HUES48 (cell line): ENCODE measurements around the gene PHACTR1.

Experiments used
- H3K27ac ChIP-seq: one replicate; pipeline ENCODE4 v1.7.0; 2013; ENCODE audit warnings: low read depth, low read length, inconsistent platforms
- H3K27me3 ChIP-seq: 2 replicates; pipeline ENCODE4 v1.6.1; 2013; ENCODE audit warnings: mild to moderate bottlenecking, low read length; ENCODE audit not compliant: control insufficient read depth, insufficient read depth
- H3K36me3 ChIP-seq: 2 replicates; pipeline ENCODE4 v1.6.1; 2013; ENCODE audit warnings: low read length; ENCODE audit not compliant: control insufficient read depth, insufficient read depth
- H3K4me1 ChIP-seq: 2 replicates; pipeline ENCODE4 v1.6.1; 2013; ENCODE audit warnings: mild to moderate bottlenecking, low read length; ENCODE audit not compliant: control insufficient read depth, insufficient read depth
- H3K4me3 ChIP-seq: 2 replicates; pipeline ENCODE4 v1.5.1; 2013; ENCODE audit warnings: mild to moderate bottlenecking, low read depth, low read length
- H3K9ac ChIP-seq: 2 replicates; pipeline ENCODE4 v1.6.1; 2013; ENCODE audit warnings: mild to moderate bottlenecking, low read depth, low read length, moderate library complexity
- H3K9me3 ChIP-seq: 2 replicates; pipeline ENCODE4 v1.6.1; 2013; ENCODE audit warnings: low read length; ENCODE audit not compliant: control insufficient read depth, insufficient read depth

PHACTR1 gene

DNA sequence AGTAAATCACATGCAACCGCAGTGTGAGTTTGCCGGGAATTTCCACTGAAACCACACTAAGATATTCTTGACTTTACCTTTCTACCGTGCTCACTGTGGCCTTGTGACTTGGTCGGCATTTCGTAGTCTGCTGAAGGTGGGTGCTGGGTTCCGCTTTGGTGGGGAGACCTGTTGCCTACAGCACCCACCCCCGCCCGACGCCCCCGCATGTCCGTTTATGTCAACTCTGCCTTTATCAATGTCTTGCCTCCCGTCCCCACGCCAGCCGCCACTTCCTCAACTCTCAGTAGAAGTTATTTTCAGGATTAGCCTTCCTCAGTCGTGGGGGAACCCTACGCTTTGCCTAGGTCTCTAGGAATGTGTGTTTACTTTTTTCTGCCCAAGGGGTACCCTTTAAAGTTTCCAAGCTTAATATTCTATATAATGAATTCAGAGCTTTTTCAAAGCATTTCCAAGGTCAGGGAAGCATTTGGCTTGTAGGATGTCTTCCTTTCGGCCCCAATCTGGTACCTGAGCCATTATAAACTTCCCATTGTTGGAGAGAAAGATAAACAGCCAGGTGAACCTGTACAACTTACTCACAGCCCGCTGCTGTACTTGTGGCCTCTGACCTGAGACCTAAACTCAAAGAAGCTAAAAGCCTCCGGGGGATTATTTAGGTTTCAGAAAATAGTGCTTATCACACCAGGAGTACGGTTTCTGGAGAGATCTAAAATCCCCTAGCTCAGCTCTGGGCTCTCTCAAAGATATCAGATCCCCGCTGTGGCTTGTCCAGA, 557.6 kb downstream of the PHACTR1 start:
- H3K27ac ChIP-seq = no peak overlapping the region
- no peaks in the 10 kb centered on the region for H3K36me3 ChIP-seq
- H3K9me3 ChIP-seq = no peaks in the 10 kb centered on the region
- H3K4me1 ChIP-seq = peaks cover 5% of the 10 kb centered on the region
- no peak overlapping the region for H3K9ac ChIP-seq
- no peak overlapping the region for H3K4me3 ChIP-seq
- H3K27me3 ChIP-seq = no peaks in the 10 kb centered on the region

DNA sequence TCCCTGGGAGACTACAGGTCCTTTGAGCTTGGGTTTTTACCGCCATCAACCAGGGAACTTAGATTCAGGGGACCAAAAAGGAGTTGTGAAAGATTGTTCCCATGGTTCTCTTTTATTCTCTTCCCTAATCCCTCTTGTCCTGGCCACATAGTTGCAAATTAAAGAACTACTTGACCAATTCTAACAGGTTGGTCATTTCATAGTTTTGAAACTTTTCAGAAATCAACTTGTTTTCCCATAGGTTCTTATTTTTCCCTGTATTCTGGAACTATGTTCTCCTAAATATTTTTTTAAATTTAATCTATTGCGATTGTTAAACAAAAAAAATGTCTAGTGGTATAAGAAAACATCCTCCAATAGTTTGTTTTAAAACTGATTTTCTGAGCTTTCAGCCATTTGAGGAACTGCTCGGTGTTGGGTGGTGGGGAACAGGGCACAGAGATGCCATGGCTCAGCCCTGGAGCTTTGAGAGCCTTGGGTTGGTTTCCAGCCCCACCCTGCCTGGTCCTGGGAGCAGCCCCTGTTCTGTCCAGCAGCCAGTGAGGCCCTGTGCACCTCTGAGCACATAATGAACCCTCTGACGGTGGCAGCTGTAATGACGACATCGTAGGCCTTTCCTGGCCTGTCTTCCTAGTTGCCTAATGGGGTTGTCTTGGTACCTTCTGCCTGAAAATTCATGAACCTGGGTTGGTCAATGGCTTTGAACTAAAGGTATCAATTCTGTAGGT, 558.3 kb downstream of the PHACTR1 start:
- Histone ChIP-seq H3K27ac (no peak overlapping the region), H3K4me3 (no peak overlapping the region), H3K36me3 (no peaks in the 10 kb centered on the region), H3K4me1 (peaks cover 3% of the 10 kb centered on the region; the same call in 1 of the 2 replicates), H3K9ac (no peak overlapping the region), H3K9me3 (no peaks in the 10 kb centered on the region), H3K27me3 (no peaks in the 10 kb centered on the region)

DNA sequence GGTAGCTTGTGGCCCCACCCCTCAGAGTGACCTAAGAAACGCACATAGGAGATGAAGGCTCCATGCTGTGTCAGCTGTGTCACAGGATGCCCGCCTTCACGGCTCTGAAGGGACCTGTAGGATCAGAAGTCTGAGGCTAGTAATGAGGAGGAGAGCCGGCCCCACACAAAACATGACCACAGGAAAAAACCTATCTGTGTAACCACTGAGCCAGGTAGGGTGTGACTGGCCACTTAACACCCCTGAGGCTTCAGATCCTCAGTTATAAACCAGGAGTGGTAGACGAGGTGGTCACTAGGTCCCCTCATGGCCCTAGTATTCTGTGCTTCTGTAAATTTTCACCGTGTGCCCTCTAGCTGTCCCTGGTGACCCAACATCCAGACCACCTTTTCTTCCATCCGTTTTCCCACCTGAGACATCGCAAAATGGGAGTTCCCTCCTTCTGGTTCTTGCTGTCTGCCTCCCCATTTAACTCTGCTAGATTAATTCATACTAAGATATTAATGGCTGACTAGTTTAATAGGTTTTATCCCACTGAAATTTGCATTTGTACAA, 558.9 kb downstream of the PHACTR1 start:
- no peak overlapping the region for H3K9ac ChIP-seq
- H3K9me3 ChIP-seq = no peaks in the 10 kb centered on the region
- no peak overlapping the region for H3K27ac ChIP-seq
- no peaks in the 10 kb centered on the region for H3K27me3 ChIP-seq
- no peaks in the 10 kb centered on the region for H3K36me3 ChIP-seq
- peaks cover 3% of the 10 kb centered on the region; the same call in 1 of the 2 replicates for H3K4me1 ChIP-seq
- no peak overlapping the region for H3K4me3 ChIP-seq

DNA sequence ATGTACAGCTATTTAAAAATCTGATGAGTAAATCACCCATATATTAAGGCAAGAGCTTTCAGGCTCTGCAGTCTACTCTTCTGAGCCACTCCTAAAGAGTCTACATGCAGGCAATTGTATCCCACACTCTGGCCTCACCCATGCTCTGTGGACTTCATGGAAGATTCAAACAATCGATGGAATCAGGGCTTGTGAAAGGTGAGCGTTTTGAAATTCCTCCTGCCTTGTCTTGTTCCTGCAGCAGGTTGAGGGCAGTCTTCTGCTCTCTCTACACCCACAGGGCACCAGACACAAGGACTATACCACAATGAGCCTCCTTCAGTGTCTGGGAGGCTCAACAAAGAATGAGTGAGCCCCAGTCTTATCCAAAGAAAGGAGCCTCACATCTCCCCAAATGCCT, 560.7 kb downstream of the PHACTR1 start:
- peaks cover 3% of the 10 kb centered on the region; the same call in 1 of the 2 replicates for H3K4me1 ChIP-seq
- no peaks in the 10 kb centered on the region for H3K27me3 ChIP-seq
- H3K9me3 ChIP-seq = no peaks in the 10 kb centered on the region
- no peak overlapping the region for H3K4me3 ChIP-seq
- no peaks in the 10 kb centered on the region for H3K36me3 ChIP-seq
- no peak overlapping the region for H3K9ac ChIP-seq
- H3K27ac ChIP-seq = no peak overlapping the region

DNA sequence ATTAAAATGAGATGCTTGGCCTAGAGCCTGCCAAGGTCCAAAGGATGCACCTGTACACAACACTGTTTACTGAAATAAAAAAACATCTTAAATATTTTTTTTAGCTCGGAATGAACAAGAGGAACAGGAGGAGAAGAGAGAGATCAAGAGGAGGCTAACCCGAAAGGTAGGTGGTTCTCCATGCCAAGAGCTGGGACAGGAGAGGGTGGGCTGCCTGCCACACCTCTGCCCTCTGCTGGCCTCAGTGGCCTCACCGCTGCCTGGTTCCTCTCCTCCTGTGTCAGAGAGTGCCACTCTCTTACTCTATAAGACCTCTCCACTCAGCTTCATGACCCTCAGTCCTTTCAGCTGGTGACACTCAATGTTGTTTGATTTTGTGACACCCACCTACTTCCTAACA, 561.6 kb downstream of the PHACTR1 start:
- Histone ChIP-seq H3K27me3 (no peaks in the 10 kb centered on the region), H3K4me3 (no peak overlapping the region), H3K36me3 (no peaks in the 10 kb centered on the region), H3K9me3 (no peaks in the 10 kb centered on the region), H3K9ac (no peak overlapping the region), H3K4me1 (peaks cover 3% of the 10 kb centered on the region; the same call in 1 of the 2 replicates), H3K27ac (no peak overlapping the region)

DNA sequence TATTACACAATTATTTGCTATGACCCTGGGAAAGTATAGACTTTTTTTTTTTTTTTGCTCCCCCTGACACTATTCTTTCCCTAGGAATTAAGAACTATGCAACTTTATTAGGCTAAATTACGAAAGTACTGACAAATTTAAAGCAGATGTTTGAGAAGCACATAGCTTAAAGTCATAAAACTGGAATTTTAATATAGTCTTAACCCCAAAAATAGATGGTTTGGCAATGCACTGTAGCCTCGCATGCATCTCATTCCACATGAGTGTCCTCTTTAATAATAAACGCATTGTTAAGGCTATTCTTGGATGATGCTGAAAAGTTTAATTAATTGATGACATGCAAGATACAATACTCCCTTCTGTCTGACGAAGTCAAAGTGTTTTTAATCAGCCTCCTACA, 562.4 kb downstream of the PHACTR1 start:
- Histone ChIP-seq H3K27ac (no peak overlapping the region), H3K9ac (no peak overlapping the region), H3K4me3 (no peak overlapping the region), H3K9me3 (no peaks in the 10 kb centered on the region), H3K4me1 (0 out of 2 replicates have a peak, but pooled peaks cover 2% of the 10 kb centered on the region), H3K36me3 (no peaks in the 10 kb centered on the region), H3K27me3 (no peaks in the 10 kb centered on the region)

DNA sequence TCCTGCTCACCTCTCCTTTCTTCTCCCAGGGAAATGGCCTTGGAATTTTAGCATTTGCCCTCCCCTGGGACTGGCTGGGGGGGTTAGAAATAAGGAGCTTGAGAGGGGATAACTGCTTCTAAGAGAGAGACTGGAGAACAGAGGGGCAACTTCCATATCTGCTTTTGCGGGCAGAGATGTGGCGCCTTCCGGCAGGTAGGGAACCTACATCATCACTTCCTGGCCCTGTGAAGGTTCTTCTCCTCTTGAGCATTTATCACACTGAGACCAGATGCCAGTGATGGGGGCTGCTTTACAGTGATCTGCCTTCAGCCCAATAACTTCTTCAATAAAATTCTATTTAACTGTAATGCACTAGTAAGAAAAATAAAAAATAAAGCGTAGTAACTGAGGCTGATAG, 563.7 kb downstream of the PHACTR1 start:
- H3K27me3 ChIP-seq = no peaks in the 10 kb centered on the region
- no peaks in the 10 kb centered on the region for H3K36me3 ChIP-seq
- no peak overlapping the region for H3K4me3 ChIP-seq
- 0 out of 2 replicates have a peak, but pooled peaks cover 2% of the 10 kb centered on the region for H3K4me1 ChIP-seq
- H3K27ac ChIP-seq = no peak overlapping the region
- H3K9ac ChIP-seq = no peak overlapping the region
- H3K9me3 ChIP-seq = no peaks in the 10 kb centered on the region

DNA sequence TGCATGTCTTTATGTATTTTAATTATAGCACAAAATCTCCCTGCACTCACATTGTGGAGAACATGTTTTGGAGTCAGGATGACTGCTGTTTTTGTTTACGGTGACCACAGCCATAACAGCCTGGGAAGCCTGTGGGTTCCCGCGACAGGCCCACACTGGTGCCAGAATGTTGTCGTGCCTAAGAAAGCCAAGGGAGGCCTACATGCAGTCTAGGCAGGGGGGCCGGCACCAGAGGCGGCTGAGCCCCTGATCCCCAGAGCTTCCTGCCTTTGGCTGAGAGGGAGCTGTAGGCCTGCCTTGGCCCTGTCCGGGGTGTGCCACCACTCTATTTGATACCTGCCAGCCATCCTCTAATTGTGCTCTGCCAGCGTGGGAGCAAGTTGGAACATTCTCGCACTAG, 565.1 kb downstream of the PHACTR1 start:
- Histone ChIP-seq H3K27me3 (no peaks in the 10 kb centered on the region), H3K9ac (no peak overlapping the region), H3K9me3 (no peaks in the 10 kb centered on the region), H3K36me3 (no peaks in the 10 kb centered on the region), H3K27ac (no peak overlapping the region), H3K4me3 (no peak overlapping the region), H3K4me1 (0 out of 2 replicates have a peak, but pooled peaks cover 2% of the 10 kb centered on the region)

DNA sequence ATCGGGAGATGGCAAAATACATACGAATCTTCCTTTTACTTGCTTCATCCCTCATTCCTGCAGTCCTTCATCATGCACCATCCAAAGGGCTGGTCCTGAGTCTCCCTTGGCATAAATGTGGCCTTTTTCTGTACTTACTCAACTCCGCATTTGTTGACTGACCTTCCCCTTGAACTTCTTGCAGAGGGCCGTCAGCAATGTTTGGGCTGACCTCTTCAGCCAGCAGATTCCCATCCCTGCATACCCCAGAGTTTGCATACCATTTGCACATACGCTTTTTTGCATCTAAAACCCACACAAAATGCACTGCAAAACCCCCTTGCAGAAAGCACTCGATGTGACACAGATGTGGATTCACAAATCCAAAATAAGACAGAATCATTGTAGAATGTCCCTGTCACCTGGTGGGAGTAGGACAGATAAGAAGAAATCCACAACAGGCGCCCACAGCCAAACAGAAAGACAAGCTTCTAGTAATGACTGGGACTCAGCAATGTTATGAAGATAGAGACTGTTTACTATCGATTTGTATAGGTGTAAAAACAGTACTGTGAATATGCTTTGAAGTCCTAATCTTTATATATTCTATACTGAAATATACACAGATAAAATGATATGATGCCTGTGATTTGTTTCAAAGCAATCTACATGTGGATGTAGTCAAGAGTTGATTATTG, 566.0 kb downstream of the PHACTR1 start:
- H3K4me3 ChIP-seq = no peak overlapping the region
- no peak overlapping the region for H3K9ac ChIP-seq
- H3K36me3 ChIP-seq = 0 out of 2 replicates have a peak, but pooled peaks cover 3% of the 10 kb centered on the region
- H3K27ac ChIP-seq = no peak overlapping the region
- H3K9me3 ChIP-seq = no peaks in the 10 kb centered on the region
- H3K27me3 ChIP-seq = no peaks in the 10 kb centered on the region
- 0 out of 2 replicates have a peak, but pooled peaks cover 2% of the 10 kb centered on the region for H3K4me1 ChIP-seq

DNA sequence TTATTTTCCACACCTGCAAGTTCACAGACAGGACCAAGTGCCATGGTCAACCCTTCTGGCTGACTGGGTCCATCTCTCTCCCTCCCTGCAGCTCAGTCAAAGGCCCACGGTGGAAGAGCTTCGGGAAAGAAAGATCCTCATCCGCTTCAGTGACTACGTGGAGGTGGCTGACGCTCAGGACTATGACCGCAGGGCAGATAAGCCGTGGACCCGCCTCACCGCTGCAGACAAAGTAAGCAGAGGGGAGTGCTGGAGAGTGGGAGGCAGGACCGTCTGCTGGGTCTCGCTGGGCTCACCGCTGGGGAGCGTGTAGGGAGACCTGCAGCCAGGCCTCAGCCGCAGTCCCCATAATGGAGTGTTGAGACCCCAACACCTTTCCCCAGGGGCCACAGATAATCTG, 566.8 kb downstream of the PHACTR1 start:
- H3K9me3 ChIP-seq = no peaks in the 10 kb centered on the region
- no peaks in the 10 kb centered on the region for H3K27me3 ChIP-seq
- H3K9ac ChIP-seq = no peak overlapping the region
- no peak overlapping the region for H3K4me3 ChIP-seq
- 0 out of 2 replicates have a peak, but pooled peaks cover 2% of the 10 kb centered on the region for H3K4me1 ChIP-seq
- 0 out of 2 replicates have a peak, but pooled peaks cover 3% of the 10 kb centered on the region for H3K36me3 ChIP-seq
- H3K27ac ChIP-seq = no peak overlapping the region
